ENCODE data around the gene PHETA1.

GRCh38 chr12:111312708-111313107 is 56.2 kb downstream of the PHETA1 start:
- no peak for TF ChIP-seq EP300 (IDR thresholded peaks at IDR 0.05)
- no peak for TF ChIP-seq CTCF (IDR thresholded peaks at IDR 0.05)
- TF ChIP-seq FOSB (CRISPR knock-in tag; IDR thresholded peaks at IDR 0.05) = no peak
- no peak for TF ChIP-seq POLR2A (IDR thresholded peaks at IDR 0.05; ENCODE audit: low read length)
- no peak for TF ChIP-seq MAFK (IDR thresholded peaks at IDR 0.05; ENCODE audit: partially characterized antibody)
- TF ChIP-seq SMC3 (IDR thresholded peaks at IDR 0.05) = no peak
- TF ChIP-seq, protein P1, sequence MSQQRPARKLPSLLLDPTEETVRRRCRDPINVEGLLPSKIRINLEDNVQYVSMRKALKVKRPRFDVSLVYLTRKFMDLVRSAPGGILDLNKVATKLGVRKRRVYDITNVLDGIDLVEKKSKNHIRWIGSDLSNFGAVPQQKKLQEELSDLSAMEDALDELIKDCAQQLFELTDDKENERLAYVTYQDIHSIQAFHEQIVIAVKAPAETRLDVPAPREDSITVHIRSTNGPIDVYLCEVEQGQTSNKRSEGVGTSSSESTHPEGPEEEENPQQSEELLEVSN (IDR thresholded peaks at IDR 0.05; ENCODE audit: borderline replicate concordance, low read depth) = no peak
- no peak for TF ChIP-seq HOXA7 (CRISPR knock-in tag; IDR thresholded peaks at IDR 0.05)
- TF ChIP-seq USF2 (IDR thresholded peaks at IDR 0.05) = no peak
- no peak for TF ChIP-seq NFE2L2 (conservative IDR thresholded peaks at IDR 0.05; ENCODE audit: low read length)
- TF ChIP-seq CHD4 (IDR thresholded peaks at IDR 0.05; ENCODE audit: borderline replicate concordance) = no peak
- no peak for TF ChIP-seq ZC3H11A (IDR thresholded peaks at IDR 0.05)
- TF ChIP-seq FOXS1 (CRISPR knock-in tag; IDR thresholded peaks at IDR 0.05) = no peak

All from A549 (cell line).